NCI-H748 treated with DMSO at 0.1 percent for 48 hours (cell line): ENCODE results near the gene UBA6.
"Not testable (repeated sequence)": the region's sequence is repeated elsewhere in the genome, so short reads cannot be mapped to it uniquely, and the experiment has no call there.

Experiments
- DNase-seq: peaks from one replicate; lab custom pipeline; 2025; lab: John Stamatoyannopoulos, UW

UBA6 gene

DNA sequence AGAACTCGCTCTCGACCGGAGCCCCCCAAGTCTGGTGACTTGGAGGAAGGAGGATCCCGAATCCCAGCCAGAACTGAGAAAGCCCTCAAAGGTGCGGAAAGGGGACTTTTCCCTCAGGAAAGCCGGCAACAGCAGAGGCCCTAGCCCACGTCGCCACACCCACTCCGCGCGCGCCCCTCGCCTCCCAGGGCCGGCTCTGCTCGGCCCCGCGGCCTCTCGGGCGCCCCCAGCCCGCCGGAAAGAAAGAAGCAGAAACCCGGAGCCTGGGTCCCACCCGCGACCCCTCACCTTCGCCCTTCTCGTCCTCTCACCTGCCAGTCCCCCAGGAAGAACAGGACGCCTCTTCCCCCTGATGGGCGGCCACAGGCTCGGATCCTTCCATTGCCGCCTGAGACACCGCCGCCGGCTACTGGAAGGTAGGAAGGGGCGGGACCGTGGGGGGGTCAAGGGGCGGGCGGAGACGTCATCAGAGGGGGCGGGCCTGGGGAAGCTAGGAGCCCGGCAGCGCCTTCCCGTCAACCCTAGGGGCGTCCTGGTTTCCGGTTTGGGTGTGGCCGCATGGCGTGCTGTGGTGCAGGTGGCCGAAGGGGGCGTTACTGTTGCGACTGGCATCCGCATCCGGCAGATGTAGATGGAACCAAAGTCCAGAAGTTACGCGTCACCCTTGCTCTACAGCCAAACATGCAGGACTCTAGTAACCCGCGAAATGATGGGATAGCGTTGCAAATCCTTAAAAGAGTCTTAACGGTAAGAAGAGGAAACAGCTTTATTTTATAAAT lies at the start of gene UBA6:
TSS of gene UBA6 (minus strand) at position 418 of the 779 bp plus-strand sequence. CDS start at position 382, 36 bp downstream.
- peak; percentile 73 for DNase-seq

DNA sequence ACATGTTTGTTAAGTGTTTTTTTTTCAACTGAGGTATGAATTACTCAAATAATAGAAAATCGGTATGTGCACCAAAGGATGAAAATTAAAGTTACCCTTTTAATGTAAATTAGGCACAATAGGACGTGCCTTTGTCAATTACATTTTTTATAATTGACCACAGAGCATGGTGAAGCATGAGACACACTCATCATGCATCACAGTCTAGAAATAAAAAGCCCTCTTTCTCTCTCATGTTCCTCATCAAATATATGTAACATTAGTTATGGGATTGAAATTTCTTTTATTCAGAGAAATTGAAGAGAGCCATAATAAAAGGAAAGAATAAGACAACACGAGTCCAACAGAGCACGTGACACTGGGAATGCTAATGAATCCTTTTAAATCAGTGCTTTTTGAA lies 49.7 kb upstream of the UBA6 start:
- DNase-seq: no peak

GRCh38 chr4:67749286-67749685 lies 48.3 kb upstream of the UBA6 start:
- DNase-seq: no peak

GRCh38 chr4:67746797-67747495 lies 46.0 kb upstream of the UBA6 start:
- no peak for DNase-seq

DNA sequence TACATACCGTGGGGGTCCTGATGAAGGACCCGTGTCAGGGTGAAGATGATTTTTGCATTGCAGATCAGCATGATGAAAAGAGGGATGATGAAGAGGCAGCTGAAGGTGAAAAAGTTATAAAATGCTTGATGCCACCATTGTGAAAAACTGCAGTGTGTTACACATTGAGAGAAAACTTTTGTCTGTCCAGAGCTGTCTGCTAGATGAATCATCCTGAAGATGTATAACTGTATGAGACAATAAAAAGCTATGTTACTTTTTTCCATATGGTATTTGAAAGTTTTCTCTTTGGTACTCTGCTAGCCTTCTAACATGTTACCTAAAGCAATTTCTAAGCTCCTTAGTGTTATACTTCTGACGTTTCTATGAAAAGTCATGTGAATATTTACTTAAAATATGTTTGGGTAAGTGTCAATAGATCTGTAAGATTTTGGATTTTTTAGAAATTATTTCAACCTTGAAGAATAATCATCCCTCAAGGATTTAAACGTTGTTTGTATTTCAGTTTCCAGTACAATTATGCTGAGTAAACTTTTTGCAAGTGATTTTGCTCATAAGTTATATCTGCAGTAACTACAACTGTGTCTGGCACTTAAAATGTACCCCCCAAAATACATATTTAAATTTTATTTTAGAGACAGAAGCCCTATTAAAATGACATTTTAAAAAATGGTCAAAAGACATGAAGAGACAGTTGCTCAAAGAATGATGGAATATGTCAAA lies 43.8 kb upstream of the UBA6 start:
- DNase-seq: no peak

DNA sequence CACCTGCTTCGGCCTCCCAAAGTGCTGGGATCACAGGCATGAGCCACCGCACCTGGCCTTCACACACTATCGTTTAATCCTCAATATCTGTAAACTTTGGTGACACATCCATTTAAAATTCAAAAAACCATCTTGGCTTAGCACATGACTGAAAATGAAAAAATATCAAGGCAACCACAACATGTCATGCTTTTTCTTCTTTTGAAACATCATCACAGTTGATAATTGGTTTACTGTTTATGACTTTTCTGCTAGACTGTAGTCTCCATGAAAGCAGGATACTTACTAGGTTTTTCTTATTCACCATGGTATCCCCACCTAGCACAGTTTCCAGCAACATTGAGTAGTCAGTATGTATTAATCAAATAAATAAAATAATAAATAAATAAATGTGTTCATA lies 42.2 kb upstream of the UBA6 start:
- DNase-seq: no peak

- DNase-seq: no peak
These were observed 35.3 kb upstream of the UBA6 start for GRCh38 chr4:67736262-67736661.

GRCh38 chr4:67735325-67735724 lies 34.4 kb upstream of the UBA6 start:
- no peak for DNase-seq

GRCh38 chr4:67730511-67730910 lies 29.6 kb upstream of the UBA6 start:
- not testable (repeated sequence) for DNase-seq

DNA sequence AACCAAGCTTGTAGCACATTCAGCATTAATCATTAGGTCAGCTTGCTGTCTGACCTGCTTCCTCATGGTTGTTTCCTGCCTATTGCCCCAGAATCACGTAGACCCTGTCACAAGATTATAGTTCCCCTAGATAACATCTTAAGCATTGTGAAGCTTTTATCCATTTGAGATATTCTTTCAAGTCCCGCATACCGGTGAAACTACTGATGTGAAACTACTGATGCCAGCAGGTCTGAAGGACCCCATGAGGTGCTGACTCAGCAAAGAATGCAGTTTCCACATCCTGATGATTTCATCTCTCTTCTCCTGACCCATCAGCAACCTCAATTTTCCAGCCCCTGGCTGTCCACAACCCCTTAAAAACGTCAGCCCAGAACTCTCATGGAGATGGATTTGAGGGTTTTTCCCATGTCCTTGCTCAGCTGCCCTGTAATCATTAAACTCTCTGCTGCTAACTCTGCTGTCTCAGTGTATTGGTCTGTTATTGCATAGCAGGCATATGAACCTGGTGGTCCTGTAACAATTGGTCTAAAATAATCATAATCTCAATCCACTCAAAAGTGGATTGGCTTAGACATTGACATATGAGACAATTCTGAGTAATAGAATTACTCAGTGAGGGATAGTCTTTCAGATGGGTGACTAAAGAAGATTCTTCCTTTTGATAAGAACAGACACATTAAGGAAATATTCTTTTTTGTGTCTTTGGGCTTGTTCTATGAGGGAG lies 26.3 kb upstream of the UBA6 start:
- no peak for DNase-seq

DNA sequence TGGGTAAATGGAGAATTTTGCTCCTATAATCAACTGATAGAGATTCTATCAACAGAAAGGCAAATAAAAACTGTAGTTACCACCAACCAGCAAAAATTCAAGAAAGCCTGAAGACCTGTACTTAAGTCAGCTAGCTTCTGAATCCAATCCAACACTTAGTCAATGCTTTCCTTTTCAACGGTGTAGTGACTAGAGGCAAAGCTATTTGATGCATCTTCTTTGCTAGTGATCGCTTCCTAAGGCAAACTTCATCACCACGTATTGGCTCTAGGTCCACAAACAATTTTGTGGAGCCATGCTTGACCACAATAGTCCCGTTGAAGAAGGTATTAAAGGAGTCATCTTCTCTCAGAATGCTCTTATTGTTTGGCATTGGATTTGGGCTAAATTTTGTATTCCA lies 25.0 kb upstream of the UBA6 start:
- DNase-seq: no peak

DNA sequence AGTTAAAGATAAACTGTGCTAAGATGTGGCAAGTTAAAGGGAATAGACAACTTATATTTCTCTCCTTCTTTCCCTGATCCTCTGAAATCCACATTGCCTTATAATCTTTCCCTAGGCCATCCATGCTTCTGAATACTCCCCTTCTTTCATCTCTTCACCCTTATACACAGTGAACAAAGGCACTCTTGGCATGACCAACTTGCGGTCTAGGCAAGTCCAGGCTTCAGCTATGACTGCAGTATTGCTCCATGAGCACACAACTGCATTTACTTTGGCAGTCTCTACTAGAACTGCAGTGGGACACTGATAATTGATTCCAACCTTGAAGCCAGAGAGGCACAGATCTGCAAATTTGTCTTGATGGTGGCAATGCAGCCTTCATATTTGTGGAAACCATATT lies 24.2 kb upstream of the UBA6 start:
- DNase-seq: no peak

DNA sequence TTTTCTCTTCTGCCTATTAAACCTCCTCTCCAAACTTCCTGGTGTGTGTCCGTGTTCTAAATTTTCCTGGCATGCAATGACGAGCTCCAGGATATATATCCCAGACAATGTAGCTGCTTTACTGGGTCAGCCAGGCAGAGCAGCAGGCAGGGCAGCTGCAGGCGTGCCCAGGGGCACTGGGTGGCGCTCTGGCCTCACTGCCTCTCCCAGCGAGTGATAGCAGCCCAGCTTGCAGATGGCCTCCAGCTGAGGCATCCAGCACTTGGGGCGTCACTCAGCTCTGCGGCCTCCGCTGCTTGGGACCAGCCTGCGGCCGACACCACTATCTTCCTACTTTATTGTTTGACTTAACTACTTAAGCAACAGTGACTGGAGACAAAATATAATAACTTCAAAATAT lies 23.0 kb upstream of the UBA6 start:
- no peak for DNase-seq

- DNase-seq: no peak
These were observed 22.4 kb upstream of the UBA6 start for GRCh38 chr4:67723341-67723740.

DNA sequence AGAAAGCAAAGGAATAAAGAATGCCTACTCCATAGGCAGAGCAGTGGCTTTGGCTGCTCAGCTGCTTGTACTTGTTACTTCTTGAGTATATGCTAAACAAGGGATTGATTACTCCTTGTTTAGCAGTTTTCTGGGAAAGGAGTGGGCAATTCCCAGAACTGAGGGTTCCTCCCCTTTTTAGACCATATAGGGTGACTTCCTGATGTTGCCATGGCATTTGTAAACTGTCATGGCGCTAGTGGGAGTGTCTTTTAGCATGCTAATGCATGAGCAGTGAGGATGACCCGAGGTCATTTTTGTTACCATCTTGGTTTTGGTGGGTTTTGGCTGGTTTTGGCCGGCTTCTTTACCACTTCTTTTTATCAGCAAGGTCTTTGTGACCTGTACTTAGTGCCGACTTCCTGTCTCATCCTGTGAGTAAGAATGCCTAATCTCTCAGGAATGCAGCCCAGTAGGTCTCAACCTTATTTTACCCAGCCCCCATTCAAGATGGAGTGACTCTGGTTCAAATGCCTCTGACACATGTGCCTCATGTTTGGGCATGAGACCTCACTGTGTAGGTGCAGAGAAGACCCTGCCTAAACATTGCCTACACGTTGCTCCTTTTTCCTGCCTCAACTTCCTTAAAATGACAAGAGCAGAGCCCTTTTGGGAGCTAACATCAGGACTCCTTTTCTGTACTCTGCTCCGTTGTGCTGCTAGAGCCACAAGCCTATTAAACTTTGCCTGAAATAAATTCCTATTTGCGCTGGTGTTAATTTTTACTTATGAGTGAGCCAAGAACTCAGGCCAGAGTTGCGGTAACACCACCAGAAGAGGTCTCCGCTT lies 21.0 kb upstream of the UBA6 start:
- no peak for DNase-seq

- DNase-seq: no peak
These were observed 20.4 kb upstream of the UBA6 start for GRCh38 chr4:67721315-67721769.

GRCh38 chr4:67719953-67720617 lies 19.1 kb upstream of the UBA6 start:
- DNase-seq: no peak

DNA sequence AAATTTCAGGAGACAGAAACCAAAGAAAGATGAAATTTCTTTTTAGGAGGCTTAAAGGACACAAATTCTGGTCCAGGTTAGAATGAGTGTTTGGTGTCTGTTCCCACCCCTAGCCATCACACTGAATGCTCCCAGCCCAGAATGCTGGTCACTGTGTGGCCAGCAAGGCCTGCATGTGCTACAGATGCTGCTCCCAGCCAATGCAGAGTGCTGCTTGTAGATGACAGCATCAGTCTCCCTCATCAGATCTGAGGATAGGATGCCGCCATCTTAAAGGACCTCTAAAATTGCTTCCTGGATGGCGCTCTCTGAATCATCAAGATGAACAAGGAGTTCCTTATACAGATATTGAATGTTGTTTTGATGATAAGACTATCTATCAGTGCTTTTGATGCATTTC lies 17.9 kb upstream of the UBA6 start:
- DNase-seq: no peak

DNA sequence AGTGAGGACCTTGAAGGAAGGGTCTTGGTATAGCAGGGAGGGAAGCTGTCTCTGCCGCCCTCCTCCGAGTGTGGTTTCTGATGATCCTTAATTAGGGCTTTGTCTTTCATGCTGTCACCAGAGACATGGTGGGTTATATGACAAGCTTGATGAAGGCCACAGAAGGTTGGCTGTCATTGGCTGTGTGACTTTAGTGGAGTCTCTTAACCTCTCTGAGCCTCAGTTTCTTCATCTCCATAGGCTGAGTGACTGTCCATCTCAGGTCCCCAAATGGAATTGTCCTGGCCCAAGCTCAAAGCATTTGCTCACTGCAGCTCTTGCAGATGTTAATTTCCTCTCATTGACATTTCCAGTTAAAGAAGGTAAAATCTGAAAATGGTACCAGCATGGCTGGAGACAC lies 16.6 kb upstream of the UBA6 start:
- no peak for DNase-seq

DNA sequence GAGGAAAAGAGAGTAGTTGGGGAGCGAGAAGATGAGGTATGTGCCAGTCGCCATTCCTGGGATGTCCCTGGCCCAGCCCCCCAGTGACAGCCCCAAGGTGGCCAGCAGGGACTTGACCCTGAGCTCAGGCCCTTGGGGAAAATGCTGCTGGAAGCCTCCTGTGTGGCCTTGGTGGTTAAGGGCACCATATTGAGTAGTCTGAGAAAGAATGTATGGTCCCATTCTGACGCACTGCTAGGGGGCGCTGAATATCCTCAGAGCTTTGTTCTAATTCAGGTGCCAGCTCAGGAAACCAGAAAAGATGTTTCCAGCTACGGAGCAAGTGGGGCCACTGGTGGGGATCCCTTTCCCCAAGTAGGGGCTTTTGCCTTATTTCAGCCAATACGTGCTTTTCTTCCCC lies 14.0 kb upstream of the UBA6 start:
- no peak for DNase-seq

- no peak for DNase-seq
These were observed 13.3 kb upstream of the UBA6 start for GRCh38 chr4:67714248-67714583.
